Endothelial cell of umbilical vein (primary cell): ENCODE results near the gene ZNF627. TPM values are rescaled to one million over a fixed set of nuclear protein-coding genes. Genes with fewer than 3 reads are reported as not detected.
"Not testable (repeated sequence)": the region's sequence is repeated elsewhere in the genome, so short reads cannot be mapped to it uniquely, and the experiment has no call there.

Experiments
- BruUV-seq: library from RNA; stranded (reverse); fragments of 400-500 nt; replicated peaks from 2 replicates; lab custom pipeline; 2021; lab: Mats Ljungman, UMichigan
- CTCF ChIA-PET: fragments of 300-600, 350-600 bp; sonication (Branson Sonifier 250); formaldehyde crosslinking; loops from one replicate; lab custom pipeline; 2021; ENCODE audit warnings: antibody characterized with exemption, inconsistent platforms; lab: Charles Lee
- POLR2A ChIA-PET: fragments of 300-600, 350-600 bp; sonication (Branson Sonifier 250); formaldehyde crosslinking; loops from one replicate; lab custom pipeline; 2021; ENCODE audit warnings: antibody characterized with exemption, inconsistent platforms; lab: Charles Lee
- DNase-seq: peaks from one replicate; pipeline ENCODE4 v3.0.0-alpha.2; 2011; ENCODE audit warnings: low read depth, low spot score
- FAIRE-seq: peaks from 2 replicates; lab custom pipeline; 2011; peaks lifted over from hg19 to GRCh38; lab: Jason Lieb, UNC
- H2AFZ ChIP-seq: 2 replicates; pipeline ENCODE4 v1.6.0; 2012; ENCODE audit warnings: low read depth, low read length, control low read depth, inconsistent platforms
- H3K27ac ChIP-seq: 2 replicates; pipeline ENCODE4 v1.5.1; 2011; ENCODE audit warnings: low read depth, mild to moderate bottlenecking, control low read depth, low read length, moderate library complexity; ENCODE audit not compliant: insufficient read depth
- H3K27me3 ChIP-seq, 2 experiments: 2 replicates each; pipeline versions ENCODE4 v1.6.0 to v1.6.1; 2011; ENCODE audit warnings: low read length in 2 of 2, mixed read lengths in 1 of 2; ENCODE audit not compliant: control insufficient read depth in 2 of 2, insufficient read depth in 2 of 2
- H3K36me3 ChIP-seq, 2 experiments: 2 replicates in 1 of 2; 3 replicates in 1 of 2; pipeline ENCODE4 v1.5.1; 2011; ENCODE audit warnings: low read length in 2 of 2, mild to moderate bottlenecking in 1 of 2, moderate library complexity in 1 of 2; ENCODE audit not compliant: control insufficient read depth in 2 of 2, insufficient read depth in 2 of 2; ENCODE audit errors: extremely low read depth in 1 of 2
- H3K4me1 ChIP-seq: 3 replicates; pipeline ENCODE4 v1.5.1; 2011; ENCODE audit warnings: mild to moderate bottlenecking, low read length; ENCODE audit not compliant: control insufficient read depth, insufficient read depth; ENCODE audit errors: extremely low read depth
- H3K4me2 ChIP-seq: 2 replicates; pipeline ENCODE4 v1.6.1; 2011; ENCODE audit warnings: low read length, control low read depth, mixed read lengths; ENCODE audit not compliant: insufficient read depth
- H3K4me3 ChIP-seq, 3 experiments: fragments of 200-600 bp in 1 of 3; sonication (generic), shearing (Covaris generic) in 1 of 3; replicated peaks in 1 of 3; 2 replicates each; pipeline ENCODE4 v1.5.1; 2011 to 2016; ENCODE audit warnings: control low read depth in 3 of 3, low read length in 3 of 3, mild to moderate bottlenecking in 2 of 3, inconsistent platforms in 1 of 3, low read depth in 1 of 3, moderate library complexity in 1 of 3; ENCODE audit not compliant: insufficient read depth in 1 of 3
- H3K79me2 ChIP-seq: 2 replicates; pipeline ENCODE4 v1.6.0; 2012; ENCODE audit warnings: low read length, inconsistent platforms; ENCODE audit not compliant: control insufficient read depth, insufficient read depth
- H3K9ac ChIP-seq: replicated peaks from 2 replicates; pipeline ENCODE3; 2011; ENCODE audit warnings: low read length, control low read depth; ENCODE audit not compliant: insufficient read depth; ENCODE audit errors: extremely low read depth
- H3K9me1 ChIP-seq: replicated peaks from 3 replicates; pipeline ENCODE4 v1.6.0; 2011; ENCODE audit warnings: mild to moderate bottlenecking, low read length; ENCODE audit not compliant: control insufficient read depth, insufficient read depth; ENCODE audit errors: extremely low read depth
- H3K9me3 ChIP-seq: replicated peaks from 2 replicates; pipeline ENCODE4 v1.5.1; 2012; ENCODE audit warnings: low read length, inconsistent platforms; ENCODE audit not compliant: control insufficient read depth, insufficient read depth
- H4K20me1 ChIP-seq: replicated peaks from 2 replicates; pipeline ENCODE3; 2011; ENCODE audit warnings: mild to moderate bottlenecking, low read length; ENCODE audit not compliant: control insufficient read depth, insufficient read depth; ENCODE audit errors: extremely low read depth
- CTCF ChIP-seq, 2 donors: IDR thresholded peaks; 1 replicate in 1 of 2; 2 replicates in 1 of 2; pipeline ENCODE4 v1.5.1; 2011; ENCODE audit warnings: low read length in 2 of 2, mild to moderate bottlenecking in 2 of 2, moderate library complexity in 2 of 2, control low read depth in 1 of 2, inconsistent platforms in 1 of 2, low read depth in 1 of 2; ENCODE audit not compliant: insufficient read depth in 1 of 2; ENCODE audit errors: extremely low read depth in 1 of 2
- EZH2 ChIP-seq: IDR thresholded peaks from 2 replicates; pipeline ENCODE4 v1.6.1; 2012; ENCODE audit warnings: borderline replicate concordance, low read depth, mild to moderate bottlenecking, moderate library complexity, low read length, inconsistent platforms; ENCODE audit not compliant: severe bottlenecking
- FOS ChIP-seq: IDR thresholded peaks from 2 replicates; pipeline ENCODE4 v1.6.1; 2011; ENCODE audit warnings: mild to moderate bottlenecking, low read length, moderate library complexity, borderline replicate concordance; ENCODE audit not compliant: insufficient read depth
- GATA2 ChIP-seq: IDR thresholded peaks from 2 replicates; pipeline ENCODE4 v1.7.0; 2011; ENCODE audit warnings: low read depth, mild to moderate bottlenecking, moderate library complexity, mixed read lengths, low read length; ENCODE audit not compliant: insufficient read length, insufficient read depth
- JUN ChIP-seq: IDR thresholded peaks from 2 replicates; pipeline ENCODE4 v1.6.1; 2011; ENCODE audit warnings: borderline replicate concordance, low read depth; ENCODE audit not compliant: insufficient read length, insufficient read depth
- MYC ChIP-seq: IDR thresholded peaks from one replicate; pipeline ENCODE4 v1.6.1; 2011; ENCODE audit warnings: mild to moderate bottlenecking, low read depth, low read length
- POLR2A ChIP-seq: IDR thresholded peaks from 2 replicates; pipeline ENCODE4 v1.6.1; 2012; ENCODE audit warnings: low read depth, mild to moderate bottlenecking, control low read depth, low read length
- POLR2AphosphoS5 ChIP-seq: IDR thresholded peaks from 2 replicates; pipeline ENCODE4 v1.6.1; 2012; ENCODE audit warnings: low read depth, mild to moderate bottlenecking, control low read depth, low read length, moderate library complexity; ENCODE audit not compliant: insufficient read depth
- dilution Hi-C: fragments of 300-500 bp; cut with MboI; formaldehyde crosslinking; loops from one replicate; pipeline ENCODE4 v1.15.0; 2019; ENCODE audit warnings: low sequenced_read_pairs; ENCODE audit not compliant: extremely low pct_ligation_motif_present
- intact Hi-C: fragments of 100-400 bp; cut with micrococcal nuclease; formaldehyde crosslinking; loops from one replicate; pipeline ENCODE4 v1.10.0; 2022
- polyA plus RNA-seq, 4 experiments: library from polyadenylated mRNA; depleted of rRNA in 3 of 4; stranded (reverse) in 3 of 4; unstranded in 1 of 4; fragments of >200 nt; gene quantifications; 2 replicates each; pipeline versions ENCODE4 v1.2.1 to v1.2.3, GENCODE V29; 2011 to 2012; ENCODE audit warnings: missing spikeins in 1 of 4
- total RNA-seq: library from RNA; stranded (reverse); gene quantifications from 2 replicates; pipeline ENCODE4 v1.2.3, GENCODE V29; 2021
- TF ChIP-seq, protein P1 (sequence below): IDR thresholded peaks from 2 replicates; pipeline ENCODE4 v1.6.1; 2011; ENCODE audit not compliant: insufficient read depth, insufficient read length

Gene ZNF627
- total and polyA plus RNA-seq, 2 donors (not counting 3 experiments of a cell fraction or from before 2014, with no cell fraction given) = 5.6 to 9.7 TPM

DNA sequence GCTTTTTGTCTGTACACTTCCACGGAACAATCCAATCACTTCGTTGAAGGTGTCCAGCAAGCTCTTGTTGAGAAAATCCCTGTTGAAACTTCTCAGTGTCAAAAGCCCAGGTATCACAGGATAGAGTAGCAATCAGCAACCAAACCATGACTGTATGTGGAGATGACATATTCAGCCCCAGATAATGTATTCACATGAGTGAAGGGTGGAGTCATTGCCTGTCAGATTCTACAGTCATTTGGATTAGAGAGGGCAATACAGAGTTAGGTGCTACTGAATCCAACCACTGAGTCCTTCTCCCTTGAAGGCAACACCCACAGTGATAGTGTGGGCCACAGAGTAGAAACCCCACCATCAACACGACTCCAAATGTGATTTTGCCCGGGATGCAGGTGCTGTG is 23.3 kb downstream of the ZNF627 start:
- Histone ChIP-seq H2AFZ (no peak overlapping the region), H3K9ac (no peak overlapping the region), H3K79me2 (no peaks in the 10 kb centered on the region), H3K9me1 (no peaks in the 10 kb centered on the region), H3K27me3 (peaks cover 7 to 8% of the 10 kb centered on the region in 2 experiments), H3K4me1 (no peaks in the 10 kb centered on the region), H3K4me2 (no peak overlapping the region), H3K9me3 (peaks cover 25% of the 10 kb centered on the region), H3K4me3 (no peak overlapping the region), H3K27ac (no peak overlapping the region), H4K20me1 (no peaks in the 10 kb centered on the region), H3K36me3 (peaks cover 27 to 35% of the 10 kb centered on the region in 2 experiments)
- intact Hi-C loops = no loop called here
- FAIRE-seq = no peak
- dilution Hi-C loops = no loop called here
- BruUV-seq = no TSS peak
- TF ChIP-seq GATA2 (no peak), JUN (no peak), POLR2AphosphoS5 (no peak), MYC (no peak), EZH2 (no peak), CTCF (IDR thresholded peaks at IDR 0.05; ENCODE audit: extremely low read depth in 1 of 2, insufficient read depth in 1 of 2, low read depth in 1 of 2, low read length in 2 of 2) (no peak), POLR2A (no peak), FOS (no peak)
- TF ChIP-seq, protein P1, sequence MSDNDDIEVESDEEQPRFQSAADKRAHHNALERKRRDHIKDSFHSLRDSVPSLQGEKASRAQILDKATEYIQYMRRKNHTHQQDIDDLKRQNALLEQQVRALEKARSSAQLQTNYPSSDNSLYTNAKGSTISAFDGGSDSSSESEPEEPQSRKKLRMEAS = no peak
- POLR2A ChIA-PET = no interaction called here
- no peak for DNase-seq
- CTCF ChIA-PET = no interaction called here

DNA sequence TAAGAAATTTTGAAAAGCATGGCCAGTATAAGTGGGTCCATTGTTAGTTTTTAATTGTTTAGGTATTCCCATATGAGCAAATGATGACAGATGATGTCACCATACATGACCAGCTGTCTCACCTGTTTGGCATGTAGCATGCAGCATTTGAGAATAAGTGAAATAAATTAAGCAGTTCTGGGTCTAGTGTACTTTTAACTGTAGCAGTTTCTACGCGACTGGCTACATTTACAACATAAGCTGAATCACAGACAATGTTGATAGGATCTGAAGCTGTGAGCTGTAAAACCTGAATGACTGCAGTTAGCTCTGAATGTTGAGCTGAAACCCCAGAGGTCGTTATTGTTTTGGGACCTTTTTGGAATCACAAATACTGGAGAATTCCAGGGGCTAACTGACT is 25.1 kb downstream of the ZNF627 start:
- intact Hi-C loops, dilution Hi-C loops, H3K9me1 ChIP-seq, DNase-seq, H3K4me2 ChIP-seq, H3K9ac ChIP-seq, FAIRE-seq, H3K27ac ChIP-seq, H3K27me3 ChIP-seq, CTCF ChIA-PET, H3K4me3 ChIP-seq, BruUV-seq, H4K20me1 ChIP-seq, POLR2A ChIA-PET, H2AFZ ChIP-seq, H3K4me1 ChIP-seq, H3K79me2 ChIP-seq: not testable (repeated sequence)
- H3K9me3 ChIP-seq = peaks cover 13% of the 10 kb centered on the region
- peaks cover 15 to 23% of the 10 kb centered on the region in 2 experiments for H3K36me3 ChIP-seq
